IPS-20b (cell line): ENCODE data around the gene AICDA.
"Not testable (repeated sequence)": the region's sequence is repeated elsewhere in the genome, so short reads cannot be mapped to it uniquely, and the experiment has no call there.

Experiments
- H3K27ac ChIP-seq: one replicate; pipeline ENCODE4 v1.5.1; 2013; ENCODE audit warnings: low read length
- H3K27me3 ChIP-seq: 2 replicates; pipeline ENCODE4 v1.6.1; 2013; ENCODE audit warnings: mild to moderate bottlenecking, low read length, inconsistent platforms; ENCODE audit not compliant: insufficient read depth
- H3K36me3 ChIP-seq: 2 replicates; pipeline ENCODE4 v1.6.1; 2013; ENCODE audit warnings: low read depth, mild to moderate bottlenecking, inconsistent platforms, low read length, moderate library complexity; ENCODE audit not compliant: insufficient read depth
- H3K4me1 ChIP-seq: 2 replicates; pipeline ENCODE4 v1.6.1; 2013; ENCODE audit warnings: mild to moderate bottlenecking, control low read depth, inconsistent platforms, low read length, moderate library complexity; ENCODE audit not compliant: insufficient read depth
- H3K4me3 ChIP-seq: 2 replicates; pipeline ENCODE4 v1.5.1; 2013; ENCODE audit warnings: mild to moderate bottlenecking, low read length, inconsistent platforms
- H3K9ac ChIP-seq: 2 replicates; pipeline ENCODE4 v1.6.1; 2013; ENCODE audit warnings: low read depth, mild to moderate bottlenecking, inconsistent platforms, low read length, moderate library complexity
- H3K9me3 ChIP-seq: 2 replicates; pipeline ENCODE4 v1.6.1; 2013; ENCODE audit warnings: mild to moderate bottlenecking, low read depth, low read length, inconsistent platforms; ENCODE audit not compliant: insufficient read depth

AICDA gene

GRCh38 chr12:8606890-8607289 is 5.8 kb downstream of the AICDA start:
- no peak overlapping the region for H3K27ac ChIP-seq

GRCh38 chr12:8605057-8605456 is 7.6 kb downstream of the AICDA start:
- H3K27me3 ChIP-seq, result no peaks in the 10 kb centered on the region
- no peak overlapping the region for H3K27ac ChIP-seq
- H3K9ac ChIP-seq, result no peak overlapping the region
- H3K4me1 ChIP-seq, result peaks cover 8% of the 10 kb centered on the region; the same call in 1 of the 2 replicates
- no peaks in the 10 kb centered on the region for H3K9me3 ChIP-seq
- no peaks in the 10 kb centered on the region for H3K36me3 ChIP-seq
- no peak overlapping the region for H3K4me3 ChIP-seq

More at GRCh38 chr12:8606890-8607289, 5.8 kb downstream of the AICDA start:
- Histone ChIP-seq H3K9ac (no peak overlapping the region), H3K4me3 (no peak overlapping the region), H3K9me3 (no peaks in the 10 kb centered on the region), H3K36me3 (no peaks in the 10 kb centered on the region), H3K4me1 (peaks cover 8% of the 10 kb centered on the region; the same call in 1 of the 2 replicates), H3K27me3 (no peaks in the 10 kb centered on the region)

GRCh38 chr12:8603856-8604255 is 8.8 kb downstream of the AICDA start:
- Histone ChIP-seq H3K9ac (no peak overlapping the region), H3K36me3 (no peaks in the 10 kb centered on the region), H3K27me3 (no peaks in the 10 kb centered on the region), H3K4me3 (no peak overlapping the region), H3K9me3 (no peaks in the 10 kb centered on the region), H3K4me1 (peaks cover 4% of the 10 kb centered on the region; the same call in 1 of the 2 replicates), H3K27ac (no peak overlapping the region)

GRCh38 chr12:8603286-8603685 is 9.4 kb downstream of the AICDA start:
- no peaks in the 10 kb centered on the region for H3K27me3 ChIP-seq
- H3K27ac ChIP-seq, result no peak overlapping the region
- no peaks in the 10 kb centered on the region for H3K36me3 ChIP-seq
- no peak overlapping the region for H3K4me3 ChIP-seq
- H3K9me3 ChIP-seq, result no peaks in the 10 kb centered on the region
- H3K9ac ChIP-seq, result no peak overlapping the region
- H3K4me1 ChIP-seq, result peaks cover 4% of the 10 kb centered on the region; the same call in 1 of the 2 replicates

GRCh38 chr12:8596561-8596960 is 16.1 kb downstream of the AICDA start:
- H3K9me3 ChIP-seq, result no peaks in the 10 kb centered on the region
- H3K4me1 ChIP-seq, result no peaks in the 10 kb centered on the region
- no peak overlapping the region for H3K4me3 ChIP-seq
- no peak overlapping the region for H3K9ac ChIP-seq
- no peaks in the 10 kb centered on the region for H3K36me3 ChIP-seq
- no peak overlapping the region for H3K27ac ChIP-seq
- no peaks in the 10 kb centered on the region for H3K27me3 ChIP-seq

GRCh38 chr12:8594072-8594471 is 18.6 kb downstream of the AICDA start:
- no peak overlapping the region for H3K4me3 ChIP-seq
- H3K9me3 ChIP-seq, result no peaks in the 10 kb centered on the region
- no peaks in the 10 kb centered on the region for H3K27me3 ChIP-seq
- no peaks in the 10 kb centered on the region for H3K36me3 ChIP-seq
- no peak overlapping the region for H3K9ac ChIP-seq
- no peaks in the 10 kb centered on the region for H3K4me1 ChIP-seq
- H3K27ac ChIP-seq, result no peak overlapping the region

GRCh38 chr12:8593246-8593645 is 19.4 kb downstream of the AICDA start:
- H3K36me3 ChIP-seq, result no peaks in the 10 kb centered on the region
- no peak overlapping the region for H3K9ac ChIP-seq
- H3K27ac ChIP-seq, result no peak overlapping the region
- no peaks in the 10 kb centered on the region for H3K4me1 ChIP-seq
- no peaks in the 10 kb centered on the region for H3K9me3 ChIP-seq
- no peaks in the 10 kb centered on the region for H3K27me3 ChIP-seq
- H3K4me3 ChIP-seq, result no peak overlapping the region

- Histone ChIP-seq H3K9me3 (no peaks in the 10 kb centered on the region), H3K36me3 (no peaks in the 10 kb centered on the region), H3K4me3 (no peak overlapping the region), H3K27ac (no peak overlapping the region), H3K4me1 (no peaks in the 10 kb centered on the region), H3K9ac (no peak overlapping the region), H3K27me3 (no peaks in the 10 kb centered on the region)
Observed at GRCh38 chr12:8590842-8591545, 21.7 kb downstream of the AICDA start.

- no peaks in the 10 kb centered on the region for H3K4me1 ChIP-seq
- no peak overlapping the region for H3K9ac ChIP-seq
- H3K36me3 ChIP-seq, result no peaks in the 10 kb centered on the region
- H3K4me3 ChIP-seq, result no peak overlapping the region
- no peaks in the 10 kb centered on the region for H3K9me3 ChIP-seq
- no peak overlapping the region for H3K27ac ChIP-seq
- H3K27me3 ChIP-seq, result no peaks in the 10 kb centered on the region
Observed at GRCh38 chr12:8589679-8590078, 23.0 kb downstream of the AICDA start.

GRCh38 chr12:8584478-8584877 is 28.2 kb downstream of the AICDA start:
- H3K27ac ChIP-seq, H3K4me1 ChIP-seq, H3K27me3 ChIP-seq, H3K9ac ChIP-seq, H3K9me3 ChIP-seq, H3K36me3 ChIP-seq, H3K4me3 ChIP-seq: not testable (repeated sequence)

- no peak overlapping the region for H3K27ac ChIP-seq
- H3K36me3 ChIP-seq, result no peaks in the 10 kb centered on the region
- no peak overlapping the region for H3K4me3 ChIP-seq
- H3K4me1 ChIP-seq, result no peaks in the 10 kb centered on the region
- H3K9ac ChIP-seq, result no peak overlapping the region
- H3K9me3 ChIP-seq, result no peaks in the 10 kb centered on the region
- H3K27me3 ChIP-seq, result no peaks in the 10 kb centered on the region
Observed at GRCh38 chr12:8584004-8584403, 28.7 kb downstream of the AICDA start.

- Histone ChIP-seq H3K36me3 (no peaks in the 10 kb centered on the region), H3K4me1 (no peaks in the 10 kb centered on the region), H3K27ac (no peak overlapping the region), H3K9me3 (no peaks in the 10 kb centered on the region), H3K27me3 (no peaks in the 10 kb centered on the region), H3K9ac (no peak overlapping the region), H3K4me3 (no peak overlapping the region)
Observed at GRCh38 chr12:8581098-8581784, 31.4 kb downstream of the AICDA start.
